Measurements from ENCODE around the gene ZNF581.

ZNF581 gene

DNA sequence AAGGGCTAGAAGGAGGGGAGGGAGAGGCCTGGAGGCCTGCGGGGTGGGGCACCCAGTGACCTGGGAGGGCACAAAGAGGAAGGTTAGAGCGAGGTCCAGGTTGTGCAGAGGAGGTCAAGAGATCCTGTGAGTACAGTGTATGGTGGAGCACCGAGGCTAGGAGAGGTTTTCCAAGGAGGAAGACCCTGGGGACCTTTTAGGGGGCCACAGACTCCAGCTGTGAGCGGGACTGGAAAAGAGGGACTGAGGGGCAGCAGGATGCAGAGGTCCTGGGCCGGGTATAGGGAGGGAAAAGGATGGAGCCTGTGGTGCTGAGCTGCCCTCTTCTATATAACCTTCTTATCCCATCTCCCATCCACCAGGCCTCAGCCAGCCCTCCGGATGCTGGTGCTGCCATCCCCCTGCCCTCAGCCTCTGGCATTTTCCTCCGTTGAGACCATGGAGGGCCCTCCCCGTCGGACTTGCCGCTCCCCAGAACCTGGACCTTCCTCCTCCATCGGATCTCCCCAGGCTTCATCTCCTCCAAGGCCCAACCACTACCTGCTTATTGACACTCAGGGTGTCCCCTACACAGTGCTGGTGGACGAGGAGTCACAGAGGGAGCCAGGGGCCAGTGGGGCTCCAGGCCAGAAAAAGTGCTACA, 863 bp downstream of the ZNF581 start:
- no peak for DNase-seq
- in situ Hi-C loops (cut with HindIII; ENCODE audit: low pct_ligation_motif_present, low pct_unique_long_range_greater_than_20kb, low sequenced_read_pairs): no loop called here

DNA sequence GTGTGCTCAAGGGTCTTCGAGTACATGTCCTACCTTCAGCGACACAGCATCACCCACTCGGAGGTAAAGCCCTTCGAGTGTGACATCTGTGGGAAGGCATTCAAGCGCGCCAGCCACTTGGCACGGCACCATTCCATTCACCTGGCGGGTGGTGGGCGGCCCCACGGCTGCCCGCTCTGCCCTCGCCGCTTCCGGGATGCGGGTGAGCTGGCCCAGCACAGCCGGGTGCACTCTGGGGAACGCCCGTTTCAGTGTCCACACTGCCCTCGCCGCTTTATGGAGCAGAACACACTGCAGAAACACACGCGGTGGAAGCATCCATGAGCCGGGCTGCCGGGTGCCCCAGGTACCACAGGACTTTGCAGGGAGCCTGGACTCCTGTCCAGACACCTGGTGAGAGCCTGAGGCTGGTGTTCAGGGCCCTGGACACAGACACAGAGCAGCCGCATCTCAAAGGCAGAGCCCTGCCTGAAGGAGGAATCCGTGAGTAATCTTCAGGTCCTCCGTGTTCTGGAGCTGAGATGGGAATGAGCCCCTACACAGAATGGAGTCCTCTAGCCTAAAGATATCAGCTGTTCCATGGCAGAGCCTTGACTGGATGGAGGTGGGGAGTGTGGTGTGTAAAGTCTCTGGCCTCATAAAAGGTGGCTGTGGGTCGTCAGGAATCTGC, 1.5 kb downstream of the ZNF581 start:
- DNase-seq: no peak
- in situ Hi-C loops (cut with HindIII; ENCODE audit: low pct_ligation_motif_present, low pct_unique_long_range_greater_than_20kb, low sequenced_read_pairs): no loop called here

DNA sequence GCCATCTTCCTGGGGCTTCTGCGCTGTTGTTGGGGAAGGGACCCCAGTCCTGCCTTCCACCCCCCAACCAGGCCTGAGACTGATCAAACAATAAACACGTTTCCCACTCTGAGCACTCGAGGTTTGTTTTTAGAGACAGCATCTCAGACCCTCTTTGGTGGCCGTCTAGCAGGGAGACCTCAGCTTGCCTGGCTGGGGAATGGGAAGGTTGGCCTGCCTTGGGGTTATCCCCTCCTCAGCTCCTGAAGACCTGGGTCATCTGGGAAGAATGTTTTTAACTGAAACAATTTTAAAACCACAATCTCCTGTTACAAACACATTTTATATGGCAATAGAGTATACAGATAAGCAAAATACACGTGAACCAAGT, 2.0 kb downstream of the ZNF581 start:
- no peak for DNase-seq
- in situ Hi-C loops (cut with HindIII; ENCODE audit: low pct_ligation_motif_present, low pct_unique_long_range_greater_than_20kb, low sequenced_read_pairs): no loop called here

DNA sequence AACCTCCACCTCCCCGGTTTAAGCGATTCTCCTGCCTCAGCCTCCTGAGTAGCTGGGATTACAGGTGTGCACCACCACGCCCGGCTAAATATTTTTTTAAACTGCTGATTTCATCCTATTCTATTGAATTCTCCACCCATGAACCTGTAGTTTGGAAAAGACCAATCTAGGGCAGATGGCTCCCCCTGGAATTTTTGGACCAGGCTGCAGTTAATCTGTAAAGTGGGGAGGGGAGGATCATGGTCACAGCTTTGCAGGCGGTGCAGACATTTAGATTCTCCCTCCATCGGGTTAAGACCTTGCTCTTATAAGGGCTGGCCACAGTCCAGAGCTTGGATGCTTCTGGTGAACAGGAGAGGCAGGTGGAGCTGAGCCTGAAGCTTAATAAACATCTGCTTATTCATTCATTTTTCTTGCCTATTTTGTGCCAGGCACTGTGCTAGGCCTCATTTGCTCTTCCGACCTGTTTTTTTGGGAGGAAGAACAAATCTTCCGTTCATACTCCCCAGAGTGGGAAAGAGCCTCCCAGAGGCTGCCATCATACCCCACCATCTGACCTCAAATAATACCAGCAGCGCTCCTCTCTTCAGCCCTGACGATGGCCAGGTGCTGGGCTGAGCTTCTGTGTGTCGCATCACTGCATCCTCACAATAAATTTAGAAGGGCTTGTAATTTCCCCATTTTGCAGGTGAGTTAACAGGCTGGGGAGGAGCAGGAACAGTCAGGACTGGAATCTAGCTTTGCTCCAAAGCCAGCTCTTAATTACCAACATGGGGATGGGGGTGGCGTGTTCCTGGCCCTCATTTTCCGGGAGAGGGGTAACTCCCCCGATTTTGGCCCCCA, 3.7 kb downstream of the ZNF581 start:
- in situ Hi-C loops (cut with HindIII; ENCODE audit: low pct_ligation_motif_present, low pct_unique_long_range_greater_than_20kb, low sequenced_read_pairs): no loop called here
- DNase-seq: no peak

DNA sequence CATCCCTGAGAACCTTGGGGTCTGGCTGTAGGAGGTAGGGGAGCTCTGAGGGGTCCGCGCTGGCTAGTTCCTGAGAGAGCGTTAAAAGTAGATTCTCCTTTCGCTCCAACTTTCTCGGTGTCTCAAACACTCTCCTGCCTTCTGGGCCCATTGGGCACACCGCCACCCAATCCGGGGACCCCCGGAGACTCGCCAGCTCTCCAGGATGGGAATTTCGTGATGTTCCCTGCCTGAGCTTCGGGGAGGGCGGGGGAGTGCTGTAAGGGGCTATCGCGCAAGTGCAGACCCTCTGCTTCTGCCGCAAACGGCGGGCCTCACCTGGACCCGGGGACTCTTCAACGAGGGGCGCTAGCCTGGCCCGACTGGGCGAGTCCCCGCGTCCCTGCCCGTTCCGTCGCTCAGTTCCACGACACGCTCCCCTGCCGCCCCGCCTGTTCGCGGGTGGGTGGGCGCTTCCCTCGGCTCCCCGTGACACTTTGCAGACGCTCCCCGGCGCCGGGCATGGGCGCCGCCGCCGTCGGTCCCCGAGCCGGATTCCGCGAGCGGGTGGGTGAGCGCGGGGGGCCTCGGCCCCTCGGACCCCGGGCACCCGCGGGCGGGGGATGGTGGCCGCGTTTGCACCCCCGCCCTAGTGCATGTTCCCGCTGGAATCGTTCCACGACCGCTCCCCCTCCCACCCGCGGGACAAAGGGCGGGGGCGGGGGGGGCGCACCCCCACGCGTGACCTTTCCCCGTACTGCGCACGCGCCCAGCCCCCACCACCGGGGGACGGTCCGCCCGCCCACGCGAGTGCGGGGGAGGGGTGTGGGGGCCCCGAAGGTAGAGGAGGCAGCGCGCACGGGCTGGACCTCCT, 4.5 kb downstream of the ZNF581 start, which contains the start of gene CCDC106:
CCDC106 (plus strand) TSS at position 481 of the 853 bp plus-strand sequence. CDS start 835 bp downstream, outside the sequence.
- DNase-seq: peak; percentile 52
- in situ Hi-C loops (cut with HindIII; ENCODE audit: low pct_ligation_motif_present, low pct_unique_long_range_greater_than_20kb, low sequenced_read_pairs): no loop called here

DNA sequence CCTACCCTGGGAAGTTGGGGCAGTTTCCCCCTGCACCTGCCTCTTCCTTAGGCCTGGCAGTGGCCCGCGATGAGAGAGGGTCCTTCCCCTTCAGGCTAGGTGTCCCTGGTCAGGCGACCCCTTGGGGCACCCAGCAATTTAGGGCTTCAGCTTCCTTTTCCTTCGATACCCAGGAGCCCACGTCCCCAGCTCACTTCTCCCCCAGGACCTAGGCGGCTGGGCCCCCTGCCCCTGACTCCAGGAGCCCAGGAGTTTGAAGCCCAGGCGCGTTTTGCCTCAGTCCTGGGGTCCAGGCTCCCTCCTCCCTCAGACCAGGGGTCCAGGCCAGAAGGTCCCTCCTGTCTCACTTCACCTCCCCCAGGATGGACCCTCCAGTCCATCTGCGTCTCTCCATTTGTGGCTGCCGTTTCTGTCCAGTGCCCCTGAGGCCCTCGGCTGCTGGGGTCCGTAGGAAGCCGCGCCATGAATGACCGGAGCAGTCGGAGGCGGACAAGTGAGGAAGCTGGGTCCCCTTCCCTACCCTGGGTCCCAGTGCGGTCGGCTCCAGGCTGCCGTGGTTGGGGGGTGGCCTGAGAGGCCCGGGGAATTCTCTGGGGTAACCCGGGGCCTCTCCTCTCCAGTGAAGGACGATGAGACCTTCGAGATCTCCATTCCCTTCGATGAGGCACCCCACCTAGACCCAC, 5.3 kb downstream of the ZNF581 start:
- in situ Hi-C loops (cut with HindIII; ENCODE audit: low pct_ligation_motif_present, low pct_unique_long_range_greater_than_20kb, low sequenced_read_pairs): no loop called here
- no peak for DNase-seq

DNA sequence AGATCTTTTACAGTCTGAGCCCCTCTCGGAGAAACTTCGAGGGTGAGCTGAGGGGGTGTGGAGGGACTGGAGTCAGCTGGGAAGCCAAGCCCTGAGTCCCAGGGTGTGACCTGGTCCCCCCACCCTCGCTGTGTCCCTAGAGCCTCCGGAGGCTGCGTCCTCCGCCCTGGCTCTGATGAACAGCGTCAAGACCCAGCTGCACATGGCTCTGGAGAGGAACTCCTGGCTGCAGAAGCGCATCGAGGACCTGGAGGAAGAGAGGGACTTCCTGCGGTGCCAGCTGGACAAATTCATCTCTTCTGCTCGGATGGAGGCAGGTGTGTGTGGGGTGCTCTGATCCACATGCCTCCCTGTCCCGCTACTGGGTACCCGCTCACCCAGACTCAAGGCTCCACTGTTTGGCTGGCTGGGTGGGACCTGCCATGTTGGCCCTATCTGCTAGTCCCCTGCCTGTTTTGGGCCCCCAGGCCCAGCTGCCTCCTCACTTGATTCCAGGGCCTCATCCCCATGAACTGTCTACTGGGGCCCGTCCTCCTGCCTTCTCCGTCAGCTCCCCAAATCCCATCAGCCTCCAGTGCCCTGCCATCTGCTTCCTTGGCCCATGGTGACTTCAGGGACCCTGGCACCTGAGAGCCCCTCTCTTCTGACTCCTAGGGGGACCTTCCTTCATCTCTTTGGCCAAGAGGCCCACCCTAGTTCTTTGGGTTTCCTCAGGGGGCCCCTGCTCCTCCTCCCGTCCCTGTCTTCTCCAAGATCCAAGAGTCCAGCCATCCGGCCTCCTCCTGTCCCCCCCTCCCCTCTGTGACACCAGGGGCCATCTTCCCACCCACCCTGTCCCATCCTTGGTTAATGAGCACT, 6.0 kb downstream of the ZNF581 start:
- in situ Hi-C loops (cut with HindIII; ENCODE audit: low pct_ligation_motif_present, low pct_unique_long_range_greater_than_20kb, low sequenced_read_pairs): no loop called here
- no peak for DNase-seq

DNA sequence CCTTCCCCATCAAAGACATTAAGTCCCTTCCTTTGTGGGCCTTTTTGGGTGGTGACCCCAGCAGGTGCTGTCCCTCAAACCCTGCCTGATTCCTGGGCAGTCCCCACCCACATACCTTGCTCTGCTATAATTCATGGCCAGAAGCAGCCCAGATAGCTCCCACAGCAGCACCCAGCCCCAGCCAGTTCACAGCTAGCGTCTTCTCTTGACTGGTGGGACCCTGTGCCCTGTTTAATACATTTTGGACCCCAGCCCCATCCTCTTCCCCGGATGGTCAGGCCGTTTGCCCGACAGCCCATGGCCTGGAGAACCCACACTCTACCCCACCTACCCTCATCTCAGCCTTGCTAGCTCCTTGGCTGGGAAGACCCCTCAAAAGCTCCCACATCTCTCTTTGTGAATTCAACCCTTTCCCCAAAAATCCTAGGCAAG, 6.7 kb downstream of the ZNF581 start:
- in situ Hi-C loops (cut with HindIII; ENCODE audit: low pct_ligation_motif_present, low pct_unique_long_range_greater_than_20kb, low sequenced_read_pairs): no loop called here
- no peak for DNase-seq

DNA sequence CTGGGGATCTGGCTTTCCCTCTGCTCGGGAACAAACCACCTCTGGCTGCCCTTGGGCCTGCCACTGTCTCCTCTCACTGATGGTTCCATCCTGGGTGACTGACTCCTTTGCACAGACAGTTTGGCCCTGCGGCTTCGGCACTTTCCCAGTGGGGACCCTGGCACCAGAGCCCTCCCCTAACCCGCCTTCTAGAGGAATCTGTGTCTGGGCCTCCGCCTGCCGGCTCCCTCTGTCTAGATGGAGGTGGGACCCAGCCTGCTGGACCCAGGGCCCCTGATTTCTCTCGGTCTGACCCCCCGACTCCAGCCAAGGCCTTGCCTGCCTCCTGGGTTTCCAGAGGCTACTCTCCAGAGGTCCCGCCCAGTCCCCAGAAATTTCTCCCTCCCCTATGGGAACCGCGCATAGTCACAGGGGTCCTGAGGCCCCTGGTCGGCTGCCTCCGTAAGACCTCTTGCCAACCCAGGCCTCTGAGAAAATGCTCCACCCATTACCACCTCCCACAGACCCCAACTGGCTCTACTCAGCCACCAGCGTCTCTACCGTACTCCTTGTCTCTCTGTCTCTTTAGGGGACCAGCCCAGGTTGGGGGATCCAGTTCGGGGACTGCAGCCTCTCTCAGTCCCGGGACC, 7.3 kb downstream of the ZNF581 start:
- in situ Hi-C loops (cut with HindIII; ENCODE audit: low pct_ligation_motif_present, low pct_unique_long_range_greater_than_20kb, low sequenced_read_pairs): no loop called here
- DNase-seq: no peak

DNA sequence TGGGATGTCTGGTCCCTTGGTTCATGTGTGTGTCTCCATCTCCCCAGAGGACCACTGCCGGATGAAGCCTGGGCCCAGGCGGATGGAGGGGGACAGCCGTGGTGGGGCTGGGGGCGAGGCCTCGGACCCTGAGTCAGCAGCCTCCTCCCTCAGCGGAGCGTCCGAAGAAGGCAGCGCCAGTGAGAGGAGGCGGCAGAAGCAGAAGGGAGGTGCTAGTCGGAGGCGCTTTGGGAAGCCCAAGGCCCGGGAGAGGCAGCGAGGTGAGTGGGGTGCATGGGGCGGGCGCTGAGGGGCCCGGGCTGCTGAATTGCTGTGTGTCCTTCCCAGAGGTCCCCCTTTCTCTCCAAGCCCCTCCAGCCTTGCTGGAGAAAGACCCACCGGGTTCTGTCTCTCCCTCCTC, 7.8 kb downstream of the ZNF581 start:
- no peak for DNase-seq

DNA sequence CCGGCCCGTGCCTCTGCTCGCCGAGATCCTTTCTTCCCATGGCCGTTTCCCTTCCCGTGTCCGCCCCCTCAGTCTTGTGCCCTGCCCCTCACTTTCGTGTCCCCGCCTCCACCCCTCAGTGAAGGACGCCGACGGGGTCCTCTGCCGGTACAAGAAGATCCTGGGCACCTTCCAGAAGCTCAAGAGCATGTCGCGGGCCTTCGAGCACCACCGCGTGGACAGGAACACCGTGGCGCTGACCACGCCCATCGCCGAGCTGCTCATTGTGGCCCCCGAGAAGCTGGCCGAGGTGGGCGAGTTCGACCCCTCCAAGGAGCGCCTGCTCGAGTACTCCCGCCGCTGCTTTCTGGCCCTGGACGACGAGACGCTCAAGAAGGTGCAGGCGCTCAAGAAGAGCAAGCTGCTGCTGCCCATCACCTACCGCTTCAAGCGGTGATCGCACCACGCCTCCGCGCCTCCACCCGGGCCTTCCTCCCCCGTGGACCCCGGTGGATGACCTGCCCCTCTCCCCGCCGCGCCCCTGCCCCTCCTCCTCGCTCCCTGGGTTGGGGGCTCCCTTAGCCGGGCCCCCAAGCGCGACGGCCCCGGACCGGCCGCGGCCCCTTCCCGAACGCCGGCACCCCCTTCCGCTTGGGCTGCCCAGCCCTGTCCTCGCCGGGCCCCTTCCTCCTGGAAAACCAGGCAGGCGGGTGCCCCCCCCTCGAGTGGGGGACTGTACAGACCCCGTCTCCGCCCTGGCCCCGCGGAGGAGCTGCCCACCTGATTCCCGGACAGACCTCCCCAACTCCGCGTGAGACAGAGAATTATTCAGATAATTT, 9.1 kb downstream of the ZNF581 start:
- no peak for DNase-seq
- in situ Hi-C loops (cut with HindIII; ENCODE audit: low pct_ligation_motif_present, low pct_unique_long_range_greater_than_20kb, low sequenced_read_pairs): no loop called here

More for the DNA sequence above, 7.8 kb downstream of the ZNF581 start:
- in situ Hi-C loops (cut with HindIII; ENCODE audit: low pct_ligation_motif_present, low pct_unique_long_range_greater_than_20kb, low sequenced_read_pairs): no loop called here

DNA sequence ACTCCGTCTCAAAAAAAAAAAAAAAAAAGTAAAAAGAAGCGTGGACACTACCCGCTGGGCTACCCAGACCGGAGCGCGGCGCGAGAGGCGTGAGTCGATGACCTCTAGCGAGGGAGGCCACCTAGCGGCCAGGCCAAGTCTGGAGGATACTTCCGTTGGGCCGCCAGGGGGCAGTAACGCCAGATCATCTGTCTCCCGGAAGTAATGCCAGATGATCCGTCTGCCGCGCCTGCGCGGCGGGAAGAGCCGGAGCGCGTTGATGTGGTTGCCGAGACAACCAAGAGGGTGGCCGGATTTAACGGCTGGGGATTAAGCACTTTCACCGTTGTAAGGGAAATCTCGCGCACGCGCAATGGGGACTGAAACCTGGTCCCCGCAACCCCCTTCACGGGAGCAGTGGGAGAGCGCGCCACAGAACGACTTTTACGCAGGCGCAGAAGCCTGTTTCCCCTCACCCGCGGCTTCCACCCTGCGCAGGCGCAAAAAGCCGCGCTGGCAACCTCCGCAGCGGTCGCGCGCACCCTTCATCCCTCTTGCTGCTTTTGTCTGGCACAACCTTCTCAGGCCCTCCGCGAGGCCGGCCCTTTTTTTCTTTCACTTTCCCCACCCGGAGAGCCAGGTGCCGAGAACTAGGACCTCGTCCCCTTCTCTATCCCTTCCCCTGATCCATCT, 10.3 kb downstream of the ZNF581 start:
- DNase-seq: peak; percentile 97
- in situ Hi-C loops (cut with HindIII; ENCODE audit: low pct_ligation_motif_present, low pct_unique_long_range_greater_than_20kb, low sequenced_read_pairs): no loop called here

DNA sequence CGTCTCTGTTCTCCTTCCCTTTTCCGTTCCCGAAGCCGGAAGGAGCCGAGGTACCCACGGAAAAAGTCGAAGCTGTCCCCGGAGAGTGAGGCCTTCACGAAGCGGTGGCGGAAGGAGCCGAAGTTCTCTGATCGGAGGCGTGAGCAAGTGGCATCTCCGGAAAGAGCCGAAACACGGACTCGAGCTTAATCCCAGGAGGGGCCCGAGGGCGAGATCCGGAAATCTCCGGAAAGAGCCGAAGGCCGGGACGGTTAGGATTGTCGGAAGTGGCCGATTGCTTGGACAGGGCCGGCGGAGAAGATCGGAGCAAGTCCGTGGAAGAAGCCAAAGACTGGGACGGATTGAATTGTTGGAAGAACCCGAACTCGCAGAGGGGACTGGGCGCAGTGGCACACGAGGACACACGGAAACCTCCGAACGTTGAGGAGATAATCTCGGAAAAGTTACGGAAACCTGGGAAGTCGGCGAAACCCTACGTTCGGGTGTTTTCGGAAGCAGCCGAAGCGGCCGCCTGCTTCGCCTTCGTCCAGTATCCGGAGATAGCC, 10.9 kb downstream of the ZNF581 start:
- peak; percentile 98 for DNase-seq
- in situ Hi-C loops (cut with HindIII; ENCODE audit: low pct_ligation_motif_present, low pct_unique_long_range_greater_than_20kb, low sequenced_read_pairs): no loop called here

DNA sequence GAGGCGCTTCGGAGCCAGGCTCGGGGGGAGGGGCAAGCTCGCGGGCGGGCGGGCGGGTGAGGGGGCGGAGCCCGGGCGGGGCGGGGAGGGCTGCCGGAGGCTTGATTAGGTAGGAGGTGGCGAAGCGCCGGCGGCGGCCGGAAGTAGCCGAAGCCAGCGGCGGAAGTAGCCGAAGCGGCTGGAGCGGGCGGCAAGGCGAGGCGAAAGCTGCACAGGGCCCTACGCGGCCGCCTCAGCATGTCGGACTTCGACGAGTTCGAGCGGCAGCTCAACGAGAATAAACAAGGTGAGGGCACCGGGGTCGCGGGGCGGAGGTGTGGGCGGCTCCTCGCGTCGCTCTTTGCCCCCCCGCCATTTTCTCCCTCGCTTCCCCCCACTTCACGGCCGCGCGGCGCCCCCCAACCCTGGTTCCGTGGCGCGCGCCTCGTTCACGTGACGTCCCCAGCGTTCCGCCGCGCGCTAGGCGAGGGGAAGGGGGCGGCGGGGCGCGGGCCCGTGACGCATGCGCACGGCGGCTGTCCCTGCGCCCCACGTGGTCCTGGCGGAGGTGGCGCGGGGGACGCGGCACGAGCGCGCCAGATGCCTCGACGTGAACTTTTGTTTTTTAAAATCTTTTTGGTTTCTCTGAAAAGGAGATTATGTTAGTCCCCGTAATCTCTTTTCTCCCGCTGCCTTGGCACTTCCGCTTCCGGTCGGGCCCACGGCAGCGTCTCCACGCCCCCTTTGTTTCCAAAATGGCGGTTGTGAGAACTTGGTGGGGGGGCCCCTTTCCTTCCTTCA, 11.6 kb downstream of the ZNF581 start, which contains the start of gene U2AF2:
U2AF2 (plus strand) TSS at position 168 of the 780 bp plus-strand sequence; CDS start at position 238, 70 bp downstream.
- peak; percentile 75 for DNase-seq
- in situ Hi-C loops (cut with HindIII; ENCODE audit: low pct_ligation_motif_present, low pct_unique_long_range_greater_than_20kb, low sequenced_read_pairs): no loop called here

Measured in ACHN (cell line).